HG02763 (cell line): ENCODE results near the gene C14orf119.
A peak's percentile ranks its signal among the peaks of the same experiment; 100 is the strongest.

Experiments used
- ATAC-seq: cut with Tn5 transposase; IDR thresholded peaks from one replicate; pipeline ENCODE4 v1.9.1; 2021; ENCODE audit warnings: mild to moderate bottlenecking, moderate library complexity; ENCODE audit not compliant: unreplicated experiment

C14orf119 gene

GRCh38 chr14:23086565-23086964 lies 8.7 kb upstream of the C14orf119 start:
- ATAC-seq = no peak

GRCh38 chr14:23089498-23090253 lies 5.6 kb upstream of the C14orf119 start:
- no peak for ATAC-seq

- ATAC-seq = no peak
Observed at GRCh38 chr14:23090254-23090636, 5.1 kb upstream of the C14orf119 start.

- no peak for ATAC-seq
Observed at GRCh38 chr14:23091294-23092225, 3.7 kb upstream of the C14orf119 start.

- ATAC-seq = no peak
Observed at GRCh38 chr14:23093104-23093503, 2.2 kb upstream of the C14orf119 start.

- ATAC-seq = no peak
Observed at GRCh38 chr14:23093526-23093925, 1.8 kb upstream of the C14orf119 start.

- no peak for ATAC-seq
Observed at GRCh38 chr14:23093991-23094665, 1.2 kb upstream of the C14orf119 start.

GRCh38 chr14:23094666-23095195 lies 574 bp upstream of the C14orf119 start, which contains the start of gene ACIN1:
Gene ACIN1 (minus strand): TSS chr14:23095136. CDS start chr14:23095112, 24 bp downstream.
- peak; percentile 41 for ATAC-seq

GRCh38 chr14:23097786-23098185 lies 2.5 kb downstream of the C14orf119 start:
- ATAC-seq = no peak

- no peak for ATAC-seq
Observed at GRCh38 chr14:23099212-23099861, 4.0 kb downstream of the C14orf119 start.

- no peak for ATAC-seq
Observed at GRCh38 chr14:23101213-23101970, 6.1 kb downstream of the C14orf119 start.

- ATAC-seq = no peak
Observed at GRCh38 chr14:23101986-23102625, 6.8 kb downstream of the C14orf119 start.

GRCh38 chr14:23102801-23103200 lies 7.5 kb downstream of the C14orf119 start:
- no peak for ATAC-seq

GRCh38 chr14:23103581-23103980 lies 8.3 kb downstream of the C14orf119 start:
- no peak for ATAC-seq

- ATAC-seq = no peak
Observed at GRCh38 chr14:23104070-23104590, 8.8 kb downstream of the C14orf119 start.

GRCh38 chr14:23104591-23105347 lies 9.5 kb downstream of the C14orf119 start, which contains the start of gene CIROP:
Gene CIROP (minus strand): TSS chr14:23104989. CDS start chr14:23104920, 69 bp downstream.
- no peak for ATAC-seq

GRCh38 chr14:23105348-23105824 lies 10.1 kb downstream of the C14orf119 start:
- ATAC-seq = no peak

- no peak for ATAC-seq
Observed at GRCh38 chr14:23106747-23107045, 11.4 kb downstream of the C14orf119 start.
